Measurements from ENCODE around the gene HEG1.

- TF ChIP-seq EP300 (IDR thresholded peaks at IDR 0.05) = no peak
- TF ChIP-seq, protein P1, sequence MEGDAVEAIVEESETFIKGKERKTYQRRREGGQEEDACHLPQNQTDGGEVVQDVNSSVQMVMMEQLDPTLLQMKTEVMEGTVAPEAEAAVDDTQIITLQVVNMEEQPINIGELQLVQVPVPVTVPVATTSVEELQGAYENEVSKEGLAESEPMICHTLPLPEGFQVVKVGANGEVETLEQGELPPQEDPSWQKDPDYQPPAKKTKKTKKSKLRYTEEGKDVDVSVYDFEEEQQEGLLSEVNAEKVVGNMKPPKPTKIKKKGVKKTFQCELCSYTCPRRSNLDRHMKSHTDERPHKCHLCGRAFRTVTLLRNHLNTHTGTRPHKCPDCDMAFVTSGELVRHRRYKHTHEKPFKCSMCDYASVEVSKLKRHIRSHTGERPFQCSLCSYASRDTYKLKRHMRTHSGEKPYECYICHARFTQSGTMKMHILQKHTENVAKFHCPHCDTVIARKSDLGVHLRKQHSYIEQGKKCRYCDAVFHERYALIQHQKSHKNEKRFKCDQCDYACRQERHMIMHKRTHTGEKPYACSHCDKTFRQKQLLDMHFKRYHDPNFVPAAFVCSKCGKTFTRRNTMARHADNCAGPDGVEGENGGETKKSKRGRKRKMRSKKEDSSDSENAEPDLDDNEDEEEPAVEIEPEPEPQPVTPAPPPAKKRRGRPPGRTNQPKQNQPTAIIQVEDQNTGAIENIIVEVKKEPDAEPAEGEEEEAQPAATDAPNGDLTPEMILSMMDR (IDR thresholded peaks at IDR 0.05) = no peak
- TF ChIP-seq POLR2A (IDR thresholded peaks at IDR 0.05) = no peak
- TF ChIP-seq POLR2AphosphoS5 (IDR thresholded peaks at IDR 0.05) = no peak
Measured at GRCh38 chr3:125031544-125031943, 24.3 kb downstream of the HEG1 start.
